Panc1 (cell line): ENCODE results near the gene HACD2. TPM values are rescaled to one million over a fixed set of nuclear protein-coding genes. Genes with fewer than 3 reads are reported as not detected.

Source experiments
- ATAC-seq: fragments of 200-7000 bp; cut with Tn5 transposase; 2 replicates; pipeline ENCODE4 v1.9.1; 2020; ENCODE audit warnings: mild to moderate bottlenecking, moderate library complexity
- BruUV-seq: library from RNA; stranded (reverse); fragments of 400-500 nt; replicated peaks from 2 replicates; lab custom pipeline; 2021; lab: Mats Ljungman, UMichigan
- CTCF ChIA-PET: fragments of 300-600 bp; sonication (Branson Sonifier 250); formaldehyde crosslinking; loops from one replicate; lab custom pipeline; 2022; ENCODE audit warnings: antibody characterized with exemption; lab: Charles Lee
- POLR2A ChIA-PET: fragments of 300-600 bp; sonication (Branson Sonifier 250); formaldehyde crosslinking; loops from one replicate; lab custom pipeline; 2022; ENCODE audit warnings: antibody characterized with exemption; lab: Charles Lee
- DNase-seq: peaks from one replicate; pipeline ENCODE4 v3.0.0-alpha.2; 2010; ENCODE audit warnings: low read depth, low spot score
- H3K27ac ChIP-seq: 2 replicates; pipeline ENCODE4 v1.5.1; 2011; ENCODE audit warnings: mild to moderate bottlenecking, low read length, inconsistent platforms
- H3K27me3 ChIP-seq: fragments of 200-500 bp; sonication (Bioruptor generic); 2 replicates; pipeline ENCODE4 v1.6.0; 2014; ENCODE audit warnings: low read length, inconsistent platforms; ENCODE audit not compliant: control insufficient read depth, insufficient read depth
- H3K36me3 ChIP-seq: fragments of 200-500 bp; sonication (Bioruptor generic); 2 replicates; pipeline ENCODE4 v1.5.1; 2014; ENCODE audit warnings: inconsistent platforms, mild to moderate bottlenecking, low read length, moderate library complexity; ENCODE audit not compliant: control insufficient read depth, insufficient read depth
- H3K4me1 ChIP-seq: 2 replicates; pipeline ENCODE4 v1.5.1; 2011; ENCODE audit warnings: inconsistent platforms, mild to moderate bottlenecking, low read length, moderate library complexity; ENCODE audit not compliant: control insufficient read depth, insufficient read depth
- H3K4me3 ChIP-seq, 2 experiments: 2 replicates each; pipeline ENCODE4 v1.5.1; 2011 to 2012; ENCODE audit warnings: low read depth in 2 of 2, low read length in 2 of 2, mild to moderate bottlenecking in 2 of 2, inconsistent platforms in 1 of 2, moderate library complexity in 1 of 2
- H3K9me3 ChIP-seq: fragments of 200-500 bp; sonication (Bioruptor generic); 2 replicates; pipeline ENCODE4 v1.5.1; 2014; ENCODE audit warnings: low read depth, mild to moderate bottlenecking, inconsistent platforms, low read length, moderate library complexity; ENCODE audit not compliant: control insufficient read depth, insufficient read depth
- POLR2AphosphoS5 ChIP-seq: IDR thresholded peaks from 2 replicates; pipeline ENCODE4 v1.6.1; 2012; ENCODE audit warnings: mild to moderate bottlenecking, low read depth, low read length, moderate library complexity
- SIN3A ChIP-seq: IDR thresholded peaks from 2 replicates; pipeline ENCODE4 v1.6.1; 2012; ENCODE audit warnings: low read depth, mild to moderate bottlenecking, low read length, moderate library complexity, borderline replicate concordance; ENCODE audit not compliant: insufficient read depth
- TCF7L2 ChIP-seq: IDR thresholded peaks from 2 replicates; pipeline ENCODE4 v1.6.1; 2011; ENCODE audit warnings: mild to moderate bottlenecking, low read depth, low read length, inconsistent platforms
- in situ Hi-C: cut with HindIII; loops from 2 replicates; pipeline ENCODE4 v1.10.0; 2016; ENCODE audit warnings: low sequenced_read_pairs, low pct_unique_long_range_greater_than_20kb
- intact Hi-C: fragments of 100-400 bp; cut with micrococcal nuclease; formaldehyde crosslinking; loops from one replicate; pipeline ENCODE4 v1.10.0; 2022; ENCODE audit not compliant: unreplicated experiment
- total RNA-seq: library from RNA; stranded (reverse); gene quantifications from one replicate; pipeline ENCODE4 v1.2.1, GENCODE V29; 2021; ENCODE audit not compliant: unreplicated experiment
- TF ChIP-seq, protein P1 (sequence below): fragments of 450-650 bp; IDR thresholded peaks from 2 replicates; pipeline ENCODE4 v1.5.1; 2017; ENCODE audit warnings: mild to moderate bottlenecking
- TF ChIP-seq, protein P2 (sequence below), 2 experiments: IDR thresholded peaks; 2 replicates each; pipeline ENCODE4 v1.6.1; 2011 to 2012; ENCODE audit warnings: low read depth in 2 of 2, control low read depth in 1 of 2, low read length in 1 of 2, mild to moderate bottlenecking in 1 of 2, moderate library complexity in 1 of 2; ENCODE audit not compliant: insufficient read depth in 1 of 2

HACD2 gene
- total RNA-seq, 1 experiment from 2014 or later: 58.6 TPM

DNA sequence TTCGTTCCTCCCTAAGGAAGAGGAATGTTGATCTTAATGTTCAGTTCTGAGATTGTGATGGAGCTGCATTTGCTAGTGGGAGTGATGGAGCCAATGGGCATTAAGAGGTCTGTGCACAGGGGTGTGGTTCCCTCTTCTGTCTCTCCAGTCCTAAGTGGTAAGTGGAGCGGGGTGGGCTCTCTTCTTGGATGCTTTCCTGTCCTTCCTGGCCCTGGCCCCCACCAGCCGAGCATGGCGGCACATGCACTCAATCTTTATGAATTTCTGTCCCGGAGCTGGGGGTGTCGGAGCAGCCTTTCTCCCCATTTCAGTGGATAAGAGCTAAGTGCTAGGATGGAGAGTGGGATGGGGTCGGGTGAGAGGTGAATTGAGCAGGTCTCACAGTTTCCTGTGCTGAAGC lies 98.4 kb downstream of the HACD2 start:
- intact Hi-C loops: no loop called here
- POLR2A ChIA-PET: no interaction called here
- Histone ChIP-seq H3K9me3 (no peaks in the 10 kb centered on the region), H3K27ac (no peak overlapping the region), H3K4me1 (no peaks in the 10 kb centered on the region), H3K36me3 (no peaks in the 10 kb centered on the region), H3K4me3 (no peak overlapping the region), H3K27me3 (no peaks in the 10 kb centered on the region)
- TF ChIP-seq, protein P1, sequence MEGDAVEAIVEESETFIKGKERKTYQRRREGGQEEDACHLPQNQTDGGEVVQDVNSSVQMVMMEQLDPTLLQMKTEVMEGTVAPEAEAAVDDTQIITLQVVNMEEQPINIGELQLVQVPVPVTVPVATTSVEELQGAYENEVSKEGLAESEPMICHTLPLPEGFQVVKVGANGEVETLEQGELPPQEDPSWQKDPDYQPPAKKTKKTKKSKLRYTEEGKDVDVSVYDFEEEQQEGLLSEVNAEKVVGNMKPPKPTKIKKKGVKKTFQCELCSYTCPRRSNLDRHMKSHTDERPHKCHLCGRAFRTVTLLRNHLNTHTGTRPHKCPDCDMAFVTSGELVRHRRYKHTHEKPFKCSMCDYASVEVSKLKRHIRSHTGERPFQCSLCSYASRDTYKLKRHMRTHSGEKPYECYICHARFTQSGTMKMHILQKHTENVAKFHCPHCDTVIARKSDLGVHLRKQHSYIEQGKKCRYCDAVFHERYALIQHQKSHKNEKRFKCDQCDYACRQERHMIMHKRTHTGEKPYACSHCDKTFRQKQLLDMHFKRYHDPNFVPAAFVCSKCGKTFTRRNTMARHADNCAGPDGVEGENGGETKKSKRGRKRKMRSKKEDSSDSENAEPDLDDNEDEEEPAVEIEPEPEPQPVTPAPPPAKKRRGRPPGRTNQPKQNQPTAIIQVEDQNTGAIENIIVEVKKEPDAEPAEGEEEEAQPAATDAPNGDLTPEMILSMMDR: no peak
- no peak for TF ChIP-seq TCF7L2
- TF ChIP-seq, protein P2, sequence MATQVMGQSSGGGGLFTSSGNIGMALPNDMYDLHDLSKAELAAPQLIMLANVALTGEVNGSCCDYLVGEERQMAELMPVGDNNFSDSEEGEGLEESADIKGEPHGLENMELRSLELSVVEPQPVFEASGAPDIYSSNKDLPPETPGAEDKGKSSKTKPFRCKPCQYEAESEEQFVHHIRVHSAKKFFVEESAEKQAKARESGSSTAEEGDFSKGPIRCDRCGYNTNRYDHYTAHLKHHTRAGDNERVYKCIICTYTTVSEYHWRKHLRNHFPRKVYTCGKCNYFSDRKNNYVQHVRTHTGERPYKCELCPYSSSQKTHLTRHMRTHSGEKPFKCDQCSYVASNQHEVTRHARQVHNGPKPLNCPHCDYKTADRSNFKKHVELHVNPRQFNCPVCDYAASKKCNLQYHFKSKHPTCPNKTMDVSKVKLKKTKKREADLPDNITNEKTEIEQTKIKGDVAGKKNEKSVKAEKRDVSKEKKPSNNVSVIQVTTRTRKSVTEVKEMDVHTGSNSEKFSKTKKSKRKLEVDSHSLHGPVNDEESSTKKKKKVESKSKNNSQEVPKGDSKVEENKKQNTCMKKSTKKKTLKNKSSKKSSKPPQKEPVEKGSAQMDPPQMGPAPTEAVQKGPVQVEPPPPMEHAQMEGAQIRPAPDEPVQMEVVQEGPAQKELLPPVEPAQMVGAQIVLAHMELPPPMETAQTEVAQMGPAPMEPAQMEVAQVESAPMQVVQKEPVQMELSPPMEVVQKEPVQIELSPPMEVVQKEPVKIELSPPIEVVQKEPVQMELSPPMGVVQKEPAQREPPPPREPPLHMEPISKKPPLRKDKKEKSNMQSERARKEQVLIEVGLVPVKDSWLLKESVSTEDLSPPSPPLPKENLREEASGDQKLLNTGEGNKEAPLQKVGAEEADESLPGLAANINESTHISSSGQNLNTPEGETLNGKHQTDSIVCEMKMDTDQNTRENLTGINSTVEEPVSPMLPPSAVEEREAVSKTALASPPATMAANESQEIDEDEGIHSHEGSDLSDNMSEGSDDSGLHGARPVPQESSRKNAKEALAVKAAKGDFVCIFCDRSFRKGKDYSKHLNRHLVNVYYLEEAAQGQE (IDR thresholded peaks at IDR 0.05; ENCODE audit: insufficient read depth in 1 of 2, low read depth in 2 of 2, low read length in 1 of 2): no peak
- TF ChIP-seq POLR2AphosphoS5: no peak
- TF ChIP-seq SIN3A: no peak
- CTCF ChIA-PET: no interaction called here
- in situ Hi-C loops: no loop called here
- no TSS peak for BruUV-seq
- ATAC-seq (no peak), DNase-seq (no peak)

DNA sequence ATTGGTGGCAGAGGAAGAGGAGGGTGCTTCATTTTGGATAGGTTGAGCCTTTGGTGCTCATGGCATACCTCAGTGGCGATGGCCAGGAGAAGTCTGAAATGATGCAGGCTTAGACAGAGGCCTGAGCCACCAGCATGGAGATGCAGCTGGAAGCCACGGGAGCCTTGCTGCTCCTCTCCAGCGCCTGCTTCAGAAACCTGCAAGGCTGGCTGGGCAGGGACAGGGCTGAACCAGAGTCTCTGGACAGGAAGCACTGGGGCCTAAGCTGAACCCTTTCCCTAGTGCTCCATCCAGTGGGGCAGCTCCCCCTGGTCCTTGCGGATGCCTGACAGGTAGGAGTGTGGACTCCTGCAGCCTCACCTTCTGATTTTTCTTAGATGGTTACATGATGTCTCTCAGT lies 99.3 kb downstream of the HACD2 start:
- TF ChIP-seq, protein P1: no peak
- TF ChIP-seq POLR2AphosphoS5 (no peak), SIN3A (no peak), TCF7L2 (no peak)
- TF ChIP-seq, protein P2 (IDR thresholded peaks at IDR 0.05; ENCODE audit: insufficient read depth in 1 of 2, low read depth in 2 of 2, low read length in 1 of 2): no peak
- H3K36me3 ChIP-seq: no peaks in the 10 kb centered on the region
- ChIA-PET POLR2A (no interaction called here), CTCF (no interaction called here)
- ATAC-seq (no peak), DNase-seq (no peak)
- H3K4me1 ChIP-seq: no peaks in the 10 kb centered on the region
- intact Hi-C loops (no loop called here), in situ Hi-C loops (no loop called here)
- no peaks in the 10 kb centered on the region for H3K27me3 ChIP-seq
- no peak overlapping the region for H3K4me3 ChIP-seq
- no peak overlapping the region for H3K27ac ChIP-seq
- no peaks in the 10 kb centered on the region for H3K9me3 ChIP-seq
- BruUV-seq: no TSS peak
